ENCODE results near the gene CRYBB1.

CRYBB1 gene

GRCh38 chr22:26574001-26574723 lies 43.7 kb downstream of the CRYBB1 start:
- DNase-seq: no peak

- DNase-seq: no peak
These were observed 44.7 kb downstream of the CRYBB1 start for GRCh38 chr22:26573026-26573662.

GRCh38 chr22:26570864-26571525 lies 46.8 kb downstream of the CRYBB1 start:
- no peak for DNase-seq

GRCh38 chr22:26570115-26570514 lies 47.7 kb downstream of the CRYBB1 start:
- DNase-seq: no peak

GRCh38 chr22:26568207-26568706 lies 49.6 kb downstream of the CRYBB1 start:
- no peak for DNase-seq

DNA sequence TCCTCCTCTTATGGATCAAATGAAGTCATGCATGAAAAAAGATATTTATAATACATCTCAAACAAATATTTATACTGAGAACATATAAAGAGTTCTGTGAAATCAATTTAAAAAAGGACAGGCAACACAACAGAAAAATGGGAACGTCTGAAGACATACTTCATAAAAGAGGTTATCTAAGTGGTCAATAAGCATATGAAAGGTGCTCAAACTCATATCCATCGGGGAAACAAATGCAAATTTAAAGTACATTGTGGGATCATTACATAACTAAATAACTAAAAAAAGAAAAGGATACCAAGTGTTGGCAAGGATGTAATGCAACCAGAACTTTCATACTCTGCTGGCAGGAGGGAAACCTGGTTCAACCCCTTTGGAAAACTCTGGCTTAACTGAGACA lies 50.2 kb downstream of the CRYBB1 start:
- DNase-seq: no peak

GRCh38 chr22:26566994-26567393 lies 50.8 kb downstream of the CRYBB1 start:
- DNase-seq: no peak

GRCh38 chr22:26565889-26566288 lies 51.9 kb downstream of the CRYBB1 start:
- DNase-seq: no peak

- no peak for DNase-seq
These were observed 52.6 kb downstream of the CRYBB1 start for GRCh38 chr22:26565181-26565580.

- DNase-seq: no peak
These were observed 53.2 kb downstream of the CRYBB1 start for GRCh38 chr22:26564672-26565071.

GRCh38 chr22:26564181-26564580 lies 53.6 kb downstream of the CRYBB1 start:
- no peak for DNase-seq

GRCh38 chr22:26563022-26563421 lies 54.8 kb downstream of the CRYBB1 start:
- no peak for DNase-seq

DNA sequence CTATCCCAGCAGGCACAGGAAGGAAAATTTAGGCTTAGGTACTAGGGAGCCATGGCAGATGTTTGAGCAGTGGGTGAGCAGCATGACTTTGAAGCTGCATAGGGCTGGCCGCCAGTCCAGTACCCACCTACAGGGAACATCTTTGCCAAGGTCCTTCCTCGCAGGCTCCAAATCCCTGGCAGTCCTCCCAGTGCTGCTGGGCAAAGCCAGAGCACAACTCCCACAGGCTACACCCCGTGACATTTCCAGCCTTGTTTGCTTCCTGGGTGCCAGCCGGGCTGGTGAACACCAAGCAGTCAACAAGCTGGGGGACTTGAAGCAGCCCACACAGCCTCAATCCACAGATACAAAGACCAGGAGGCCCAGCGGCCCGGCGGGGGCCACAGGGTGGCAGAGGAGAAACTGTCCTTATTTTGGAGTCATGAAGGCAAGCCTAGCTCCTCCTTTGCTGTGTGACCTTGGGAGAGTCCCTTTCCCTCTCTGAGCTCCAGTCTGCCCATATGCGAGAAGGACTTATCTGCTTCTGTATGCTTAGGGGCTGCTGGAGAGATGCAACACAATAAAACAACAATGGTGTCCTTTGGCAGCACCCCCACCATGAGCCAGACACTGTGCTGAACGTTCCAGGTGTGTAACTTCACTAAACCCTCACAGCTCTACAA lies 55.9 kb downstream of the CRYBB1 start:
- no peak for DNase-seq

DNA sequence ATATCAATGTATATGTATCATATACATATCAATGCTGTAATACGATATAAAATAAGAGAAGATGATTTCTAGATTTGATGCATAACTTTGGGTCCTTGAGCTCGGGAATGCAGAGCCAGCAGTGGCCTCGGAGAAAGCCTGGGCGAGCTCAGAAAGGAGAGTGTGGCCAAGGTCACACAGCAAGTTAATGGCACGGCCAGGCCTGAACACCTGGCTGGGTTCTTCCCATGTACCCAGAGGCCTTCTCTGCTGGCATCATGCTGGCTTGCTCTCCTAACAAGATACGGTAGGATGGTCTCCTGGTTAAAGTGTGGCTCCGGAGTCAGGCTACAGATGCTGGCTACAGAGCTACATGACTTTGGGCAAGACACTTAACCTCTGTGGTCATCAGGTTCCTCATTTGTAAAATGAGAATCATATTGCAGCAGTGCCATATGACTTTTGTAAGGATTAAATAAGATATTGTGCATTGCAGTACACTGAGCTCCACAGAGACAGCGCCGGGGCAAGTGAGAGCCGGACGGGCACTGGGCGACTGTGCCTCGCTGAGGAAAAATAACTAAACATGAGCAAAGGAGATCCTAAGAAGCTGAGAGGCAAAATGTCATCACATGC lies 57.8 kb downstream of the CRYBB1 start:
- DNase-seq: no peak

DNA sequence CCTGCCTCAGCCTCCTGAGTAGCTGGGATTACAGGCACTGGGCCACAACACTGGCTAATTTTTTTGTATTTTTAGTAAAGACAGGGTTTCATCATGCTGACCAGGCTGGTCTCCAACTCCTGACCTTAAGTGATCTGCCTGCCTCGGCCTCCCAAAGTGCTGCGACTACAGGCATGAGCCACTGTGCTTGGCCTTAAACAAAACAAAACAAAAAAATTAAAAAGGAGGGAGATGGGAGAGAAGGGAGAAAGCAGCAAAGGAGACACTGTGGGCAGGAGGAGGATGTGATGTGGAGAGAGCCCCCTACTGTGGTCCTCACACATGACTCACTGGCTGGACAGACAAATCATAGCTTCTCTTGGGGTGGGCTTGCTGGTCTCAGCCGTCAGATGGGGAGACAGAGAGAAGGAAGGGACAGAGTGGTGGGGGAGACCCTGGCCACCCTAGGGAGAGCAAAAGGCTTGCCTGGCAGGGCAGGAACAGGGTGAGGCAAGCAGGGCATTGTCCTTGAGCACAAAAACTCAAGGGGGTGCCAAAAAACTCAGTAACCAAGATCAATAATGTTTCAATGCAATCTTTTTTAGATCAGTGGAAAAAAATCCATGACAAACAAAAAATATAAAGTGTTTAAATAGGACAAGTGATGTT lies 59.5 kb downstream of the CRYBB1 start:
- DNase-seq: no peak

DNA sequence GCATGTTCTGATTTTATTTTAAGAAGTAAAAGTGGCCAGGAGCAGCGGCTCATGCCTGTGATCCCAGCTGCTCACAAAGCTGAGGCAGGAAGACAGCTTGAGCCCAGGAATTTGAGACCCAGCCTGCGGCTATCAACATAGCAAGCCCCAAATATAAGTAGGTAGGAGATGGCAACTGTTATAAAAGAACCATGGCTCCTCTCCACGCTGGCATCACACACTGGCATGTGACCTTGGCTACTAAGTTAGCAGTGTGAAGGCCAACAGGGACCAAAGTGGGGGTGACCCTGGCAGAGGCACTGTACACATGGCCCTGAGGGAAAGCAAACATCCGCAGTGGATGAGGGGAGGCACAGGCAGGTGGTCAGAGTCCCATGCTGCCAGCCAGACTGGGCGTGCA lies 60.9 kb downstream of the CRYBB1 start:
- no peak for DNase-seq

DNA sequence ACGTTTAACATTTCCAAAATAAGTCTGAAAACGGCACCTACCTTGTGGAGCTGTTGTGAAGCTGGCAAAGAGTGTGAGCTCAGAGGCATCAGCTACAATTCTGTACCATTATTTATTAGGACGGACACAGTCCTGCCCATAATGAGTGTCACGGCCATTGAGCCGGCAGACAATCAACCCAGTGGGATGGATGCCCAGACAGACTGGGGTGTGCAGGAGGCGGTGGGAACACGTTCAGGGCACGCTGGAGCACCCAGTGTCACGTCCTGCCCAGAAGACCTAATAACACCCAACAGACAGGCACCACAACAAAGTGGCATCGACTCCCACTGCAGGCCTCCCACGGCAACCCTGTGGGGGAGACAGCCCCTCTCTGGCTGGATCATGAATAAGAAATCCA lies 62.3 kb downstream of the CRYBB1 start:
- no peak for DNase-seq

- DNase-seq: no peak
These were observed 62.9 kb downstream of the CRYBB1 start for GRCh38 chr22:26554956-26555355.

DNA sequence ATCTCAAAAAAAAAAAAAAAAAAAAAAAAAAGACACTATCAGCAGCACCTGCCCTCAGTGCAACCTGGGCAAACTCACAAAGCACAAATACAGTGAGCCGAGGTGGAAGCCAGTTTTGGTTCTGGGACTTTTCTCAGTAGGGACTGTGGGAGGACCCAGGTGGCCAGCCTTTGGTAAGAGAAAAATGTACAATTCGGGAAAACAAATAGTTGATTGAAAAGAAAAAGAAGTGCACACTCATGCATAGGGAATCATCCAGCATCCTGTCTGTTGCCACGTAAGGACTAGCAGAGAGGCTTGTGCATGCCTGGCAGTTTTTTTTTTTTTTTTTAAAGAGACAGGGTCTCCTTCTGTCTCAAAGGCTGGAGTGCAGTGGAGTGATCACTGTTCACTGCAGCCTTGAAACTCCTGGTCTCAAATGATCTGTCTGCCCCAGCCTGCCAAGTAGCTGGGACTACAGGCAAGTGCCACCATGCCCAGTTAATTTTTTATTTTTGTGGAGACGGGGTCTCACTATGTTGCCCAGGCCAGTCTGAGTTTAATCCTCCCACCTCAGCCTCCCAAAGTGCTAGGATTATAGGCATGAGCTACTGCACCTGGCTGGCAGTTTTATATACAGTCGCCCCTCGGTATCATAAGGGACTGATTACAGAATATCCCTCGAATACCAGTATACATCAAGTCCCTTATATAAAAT lies 64.6 kb downstream of the CRYBB1 start:
- no peak for DNase-seq

GRCh38 chr22:26552466-26552865 lies 65.4 kb downstream of the CRYBB1 start:
- DNase-seq: no peak

- DNase-seq: no peak
These were observed 66.3 kb downstream of the CRYBB1 start for GRCh38 chr22:26551568-26551967.

GRCh38 chr22:26550498-26551033 lies 67.3 kb downstream of the CRYBB1 start:
- no peak for DNase-seq

Measured in SHP77 treated with DMSO at 0.1 percent for 48 hours (cell line).